HG02642 (cell line): ENCODE data around the gene HDAC7.
A peak's percentile ranks its signal among the peaks of the same experiment; 100 is the strongest.

Experiments used
- ATAC-seq: cut with Tn5 transposase; IDR thresholded peaks from one replicate; pipeline ENCODE4 v1.9.1; 2021; ENCODE audit warnings: mild to moderate bottlenecking; ENCODE audit not compliant: unreplicated experiment, poor library complexity

The HDAC7 gene

GRCh38 chr12:47783821-47784819 is 35.6 kb downstream of the HDAC7 start:
- ATAC-seq, result no peak

- ATAC-seq, result no peak
These were observed 36.5 kb downstream of the HDAC7 start for GRCh38 chr12:47783024-47783755.

- ATAC-seq, result no peak
These were observed 37.3 kb downstream of the HDAC7 start for GRCh38 chr12:47782372-47782770.

GRCh38 chr12:47781479-47782371 is 38.0 kb downstream of the HDAC7 start:
- ATAC-seq, result no peak

- no peak for ATAC-seq
These were observed 39.7 kb downstream of the HDAC7 start for GRCh38 chr12:47779943-47780504.

GRCh38 chr12:47779301-47779942 is 40.3 kb downstream of the HDAC7 start:
- peak; percentile 82 for ATAC-seq

GRCh38 chr12:47778881-47779280 is 40.8 kb downstream of the HDAC7 start:
- no peak for ATAC-seq

- ATAC-seq, result no peak
These were observed 41.8 kb downstream of the HDAC7 start for GRCh38 chr12:47777741-47778558.

- ATAC-seq, result no peak
These were observed 42.6 kb downstream of the HDAC7 start for GRCh38 chr12:47777151-47777550.

- no peak for ATAC-seq
These were observed 43.1 kb downstream of the HDAC7 start for GRCh38 chr12:47776471-47777143.

- no peak for ATAC-seq
These were observed 44.4 kb downstream of the HDAC7 start for GRCh38 chr12:47775100-47775911.

GRCh38 chr12:47774663-47775062 is 45.0 kb downstream of the HDAC7 start:
- ATAC-seq, result no peak

- ATAC-seq, result no peak
These were observed 45.7 kb downstream of the HDAC7 start for GRCh38 chr12:47773858-47774580.

- ATAC-seq, result peak; percentile 87
These were observed 46.4 kb downstream of the HDAC7 start, which contains the start of gene SLC48A1 for GRCh38 chr12:47773062-47773857. Gene SLC48A1, plus strand, starts transcription at chr12:47773238. Its CDS starts 67 bp downstream, at chr12:47773305.

- ATAC-seq, result no peak
These were observed 47.0 kb downstream of the HDAC7 start for GRCh38 chr12:47772738-47773061.

- ATAC-seq, result no peak
These were observed 47.5 kb downstream of the HDAC7 start for GRCh38 chr12:47772094-47772660.
